ENCODE results near the gene ADAM12.

The ADAM12 gene

DNA sequence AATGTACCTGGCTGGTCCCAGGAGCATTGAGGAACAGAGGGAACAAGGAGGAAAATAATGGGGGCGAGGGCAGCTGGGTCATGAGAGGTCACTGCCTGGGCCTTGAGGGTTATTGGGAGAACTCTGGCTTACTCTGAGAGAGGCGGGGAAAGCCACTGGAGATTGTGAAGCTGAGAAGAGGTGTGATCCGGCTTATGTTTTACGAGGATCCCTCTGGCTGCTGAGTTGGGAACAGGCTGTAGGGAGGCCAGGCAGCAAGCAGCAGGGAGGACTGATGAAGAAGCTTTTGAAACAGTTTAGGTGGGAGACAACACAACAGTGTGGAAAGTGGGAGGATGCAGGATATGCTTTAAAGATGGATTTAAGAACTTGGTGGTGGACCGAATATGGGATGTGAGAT lies 404.6 kb downstream of the ADAM12 start:
- no peak overlapping the region for H3K4me3 ChIP-seq (ENCODE audit: low read length)
- no peak for DNase-seq
- no peak overlapping the region for H2AFZ ChIP-seq (ENCODE audit: low read length)
- H3K27me3 ChIP-seq (replicated peaks; ENCODE audit: insufficient read depth, low read length): no peaks in the 10 kb centered on the region
- H3K9me3 ChIP-seq (replicated peaks; ENCODE audit: insufficient read depth, low read length): no peaks in the 10 kb centered on the region
- no peak overlapping the region for H3K4me2 ChIP-seq (ENCODE audit: low read depth, low read length)
- no peaks in the 10 kb centered on the region for H3K79me2 ChIP-seq (ENCODE audit: low read length)
- no peak overlapping the region for H3K9ac ChIP-seq (ENCODE audit: low read length)
- H3K9me2 ChIP-seq (replicated peaks; ENCODE audit: insufficient read depth, low read length): no peaks in the 10 kb centered on the region
- no peaks in the 10 kb centered on the region for H3K36me3 ChIP-seq (replicated peaks; ENCODE audit: insufficient read depth, low read length)
- TF ChIP-seq EZH2phosphoT487 (IDR thresholded peaks at IDR 0.05; ENCODE audit: low read length): no peak
- no peaks in the 10 kb centered on the region for H3F3A ChIP-seq (ENCODE audit: insufficient read depth, low read length)
- H3K4me1 ChIP-seq (ENCODE audit: low read length): no peaks in the 10 kb centered on the region
- H3K27ac ChIP-seq (ENCODE audit: low read length): no peak overlapping the region
- no peaks in the 10 kb centered on the region for H4K20me1 ChIP-seq (ENCODE audit: insufficient read depth, low read length)

DNA sequence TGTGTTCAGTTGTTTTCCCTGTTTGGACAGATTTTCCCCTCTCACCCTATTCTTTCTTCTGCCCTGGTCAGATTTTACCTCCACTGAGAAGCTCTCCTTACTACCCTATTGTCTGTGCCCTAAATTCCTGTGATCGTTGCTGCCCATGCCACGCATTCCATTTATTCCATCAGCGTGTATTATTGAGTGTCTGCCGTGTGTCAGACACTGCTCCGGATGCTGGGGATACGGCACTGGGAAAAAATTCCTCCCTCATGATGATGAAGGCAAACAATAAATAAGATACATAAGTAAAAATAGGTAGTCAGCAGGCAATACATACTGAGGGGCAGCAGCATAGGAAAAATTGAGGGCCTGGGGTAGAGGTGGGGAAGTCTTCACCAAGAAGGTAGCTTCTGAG lies 405.1 kb downstream of the ADAM12 start:
- H3F3A ChIP-seq (ENCODE audit: insufficient read depth, low read length): no peaks in the 10 kb centered on the region
- H3K4me3 ChIP-seq (ENCODE audit: low read length): no peak overlapping the region
- TF ChIP-seq, protein P1, sequence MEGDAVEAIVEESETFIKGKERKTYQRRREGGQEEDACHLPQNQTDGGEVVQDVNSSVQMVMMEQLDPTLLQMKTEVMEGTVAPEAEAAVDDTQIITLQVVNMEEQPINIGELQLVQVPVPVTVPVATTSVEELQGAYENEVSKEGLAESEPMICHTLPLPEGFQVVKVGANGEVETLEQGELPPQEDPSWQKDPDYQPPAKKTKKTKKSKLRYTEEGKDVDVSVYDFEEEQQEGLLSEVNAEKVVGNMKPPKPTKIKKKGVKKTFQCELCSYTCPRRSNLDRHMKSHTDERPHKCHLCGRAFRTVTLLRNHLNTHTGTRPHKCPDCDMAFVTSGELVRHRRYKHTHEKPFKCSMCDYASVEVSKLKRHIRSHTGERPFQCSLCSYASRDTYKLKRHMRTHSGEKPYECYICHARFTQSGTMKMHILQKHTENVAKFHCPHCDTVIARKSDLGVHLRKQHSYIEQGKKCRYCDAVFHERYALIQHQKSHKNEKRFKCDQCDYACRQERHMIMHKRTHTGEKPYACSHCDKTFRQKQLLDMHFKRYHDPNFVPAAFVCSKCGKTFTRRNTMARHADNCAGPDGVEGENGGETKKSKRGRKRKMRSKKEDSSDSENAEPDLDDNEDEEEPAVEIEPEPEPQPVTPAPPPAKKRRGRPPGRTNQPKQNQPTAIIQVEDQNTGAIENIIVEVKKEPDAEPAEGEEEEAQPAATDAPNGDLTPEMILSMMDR (IDR thresholded peaks at IDR 0.05; ENCODE audit: low read length): no peak
- TF ChIP-seq EZH2phosphoT487 (IDR thresholded peaks at IDR 0.05; ENCODE audit: low read length) (no peak), EZH2 (optimal IDR thresholded peaks at IDR 0.05; ENCODE audit: low read depth, low read length) (no peak)
- H4K20me1 ChIP-seq (ENCODE audit: insufficient read depth, low read length): no peaks in the 10 kb centered on the region
- no peak overlapping the region for H2AFZ ChIP-seq (ENCODE audit: low read length)
- H3K9ac ChIP-seq (ENCODE audit: low read length): no peak overlapping the region
- H3K36me3 ChIP-seq (replicated peaks; ENCODE audit: insufficient read depth, low read length): no peaks in the 10 kb centered on the region
- no peaks in the 10 kb centered on the region for H3K27me3 ChIP-seq (replicated peaks; ENCODE audit: insufficient read depth, low read length)
- no peak overlapping the region for H3K27ac ChIP-seq (ENCODE audit: low read length)
- no peak for DNase-seq
- H3K4me1 ChIP-seq (ENCODE audit: low read length): no peaks in the 10 kb centered on the region
- H3K9me2 ChIP-seq (replicated peaks; ENCODE audit: insufficient read depth, low read length): no peaks in the 10 kb centered on the region
- H3K9me3 ChIP-seq (replicated peaks; ENCODE audit: insufficient read depth, low read length): no peaks in the 10 kb centered on the region
- no peaks in the 10 kb centered on the region for H3K79me2 ChIP-seq (ENCODE audit: low read length)
- H3K4me2 ChIP-seq (ENCODE audit: low read depth, low read length): no peak overlapping the region

DNA sequence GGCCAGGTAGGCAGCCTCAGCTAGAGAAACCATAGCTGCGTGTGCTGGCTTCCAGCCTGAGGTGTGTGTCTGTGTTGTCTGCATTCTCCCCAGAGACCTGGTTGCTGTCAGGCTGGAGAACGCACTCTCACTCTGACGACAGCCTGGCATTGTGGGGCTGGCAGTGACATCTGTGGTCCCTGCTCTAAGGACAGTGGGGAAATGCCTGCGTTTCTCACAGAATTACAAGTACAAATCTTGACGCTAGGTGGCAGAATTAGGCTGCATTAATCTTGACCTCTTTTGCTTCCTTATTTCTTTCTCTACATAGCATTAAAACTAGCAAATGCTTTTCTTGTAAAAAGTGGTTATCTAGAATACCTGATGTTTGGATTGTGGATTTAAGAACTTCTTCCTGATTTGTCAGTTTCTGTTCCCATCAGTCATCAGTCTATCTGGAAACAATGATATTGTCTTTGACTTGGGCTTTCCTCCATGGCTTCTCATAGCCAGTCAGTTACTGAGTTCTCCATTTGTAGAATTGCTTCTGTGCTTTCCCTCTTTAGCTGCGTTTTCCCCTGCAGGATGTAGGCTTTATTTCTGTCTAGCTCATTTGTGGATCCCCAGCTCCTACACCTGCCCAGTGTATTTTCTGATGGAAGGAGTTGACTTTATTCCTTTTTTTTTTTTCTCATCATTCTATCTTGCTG lies 405.9 kb downstream of the ADAM12 start:
- Histone ChIP-seq H2AFZ (ENCODE audit: low read length) (no peak overlapping the region), H3K79me2 (ENCODE audit: low read length) (no peaks in the 10 kb centered on the region), H3K27ac (ENCODE audit: low read length) (no peak overlapping the region), H3K36me3 (replicated peaks; ENCODE audit: insufficient read depth, low read length) (no peaks in the 10 kb centered on the region), H3K4me3 (ENCODE audit: low read length) (no peak overlapping the region), H3K9ac (ENCODE audit: low read length) (no peak overlapping the region), H3K27me3 (replicated peaks; ENCODE audit: insufficient read depth, low read length) (no peaks in the 10 kb centered on the region), H3K9me2 (replicated peaks; ENCODE audit: insufficient read depth, low read length) (no peaks in the 10 kb centered on the region), H3K4me1 (ENCODE audit: low read length) (no peaks in the 10 kb centered on the region), H3F3A (ENCODE audit: insufficient read depth, low read length) (no peaks in the 10 kb centered on the region), H4K20me1 (ENCODE audit: insufficient read depth, low read length) (no peaks in the 10 kb centered on the region), H3K4me2 (ENCODE audit: low read depth, low read length) (no peak overlapping the region), H3K9me3 (replicated peaks; ENCODE audit: insufficient read depth, low read length) (no peaks in the 10 kb centered on the region)
- TF ChIP-seq, protein P1 (IDR thresholded peaks at IDR 0.05; ENCODE audit: low read length): peak; percentile 60
- TF ChIP-seq EZH2 (optimal IDR thresholded peaks at IDR 0.05; ENCODE audit: low read depth, low read length): no peak
- peak; percentile 59 for DNase-seq

DNA sequence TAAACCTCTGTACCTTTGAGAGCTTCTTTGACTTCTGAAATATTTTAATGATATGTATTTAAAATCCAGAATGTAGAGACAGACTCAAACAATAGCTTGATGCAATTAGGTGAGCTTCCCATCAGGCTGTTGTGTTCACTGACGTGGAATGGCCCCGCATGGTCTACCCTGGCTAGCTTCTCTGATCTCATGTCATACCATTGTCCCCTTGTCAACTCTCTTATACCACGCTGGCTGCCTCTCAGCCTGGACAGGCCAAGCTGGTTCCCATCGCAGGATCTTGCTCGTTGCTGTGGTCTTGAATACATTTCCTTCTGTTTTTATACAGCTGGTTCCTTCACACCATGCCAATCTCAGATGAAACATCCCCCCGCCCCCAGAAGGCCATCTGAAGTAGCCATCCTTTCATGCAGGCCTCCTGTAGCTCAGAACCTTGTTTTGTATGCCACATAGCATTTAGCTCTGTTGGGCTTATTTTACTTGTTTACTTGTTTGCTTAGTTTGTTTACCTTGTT lies 407.7 kb downstream of the ADAM12 start:
- H3K27ac ChIP-seq (ENCODE audit: low read length): no peak overlapping the region
- H3K4me1 ChIP-seq (ENCODE audit: low read length): no peaks in the 10 kb centered on the region
- H3K4me3 ChIP-seq (ENCODE audit: low read length): no peak overlapping the region
- no peaks in the 10 kb centered on the region for H3F3A ChIP-seq (ENCODE audit: insufficient read depth, low read length)
- H2AFZ ChIP-seq (ENCODE audit: low read length): no peak overlapping the region
- no peak overlapping the region for H3K4me2 ChIP-seq (ENCODE audit: low read depth, low read length)
- no peaks in the 10 kb centered on the region for H3K79me2 ChIP-seq (ENCODE audit: low read length)
- no peak overlapping the region for H3K9ac ChIP-seq (ENCODE audit: low read length)
- TF ChIP-seq, protein P1 (IDR thresholded peaks at IDR 0.05; ENCODE audit: low read length): no peak
- TF ChIP-seq EZH2phosphoT487 (IDR thresholded peaks at IDR 0.05; ENCODE audit: low read length) (no peak), EZH2 (optimal IDR thresholded peaks at IDR 0.05; ENCODE audit: low read depth, low read length) (no peak)
- no peak for DNase-seq
- H3K36me3 ChIP-seq (replicated peaks; ENCODE audit: insufficient read depth, low read length): no peaks in the 10 kb centered on the region
- H4K20me1 ChIP-seq (ENCODE audit: insufficient read depth, low read length): no peaks in the 10 kb centered on the region
- H3K27me3 ChIP-seq (replicated peaks; ENCODE audit: insufficient read depth, low read length): no peaks in the 10 kb centered on the region
- H3K9me2 ChIP-seq (replicated peaks; ENCODE audit: insufficient read depth, low read length): no peaks in the 10 kb centered on the region
- H3K9me3 ChIP-seq (replicated peaks; ENCODE audit: insufficient read depth, low read length): no peaks in the 10 kb centered on the region
